HG03066 (cell line): ENCODE results near the gene OSER1.

Source experiments
- ATAC-seq: cut with Tn5 transposase; IDR thresholded peaks from one replicate; pipeline ENCODE4 v1.9.1; 2021; ENCODE audit warnings: low read depth; ENCODE audit not compliant: unreplicated experiment

OSER1 gene

DNA sequence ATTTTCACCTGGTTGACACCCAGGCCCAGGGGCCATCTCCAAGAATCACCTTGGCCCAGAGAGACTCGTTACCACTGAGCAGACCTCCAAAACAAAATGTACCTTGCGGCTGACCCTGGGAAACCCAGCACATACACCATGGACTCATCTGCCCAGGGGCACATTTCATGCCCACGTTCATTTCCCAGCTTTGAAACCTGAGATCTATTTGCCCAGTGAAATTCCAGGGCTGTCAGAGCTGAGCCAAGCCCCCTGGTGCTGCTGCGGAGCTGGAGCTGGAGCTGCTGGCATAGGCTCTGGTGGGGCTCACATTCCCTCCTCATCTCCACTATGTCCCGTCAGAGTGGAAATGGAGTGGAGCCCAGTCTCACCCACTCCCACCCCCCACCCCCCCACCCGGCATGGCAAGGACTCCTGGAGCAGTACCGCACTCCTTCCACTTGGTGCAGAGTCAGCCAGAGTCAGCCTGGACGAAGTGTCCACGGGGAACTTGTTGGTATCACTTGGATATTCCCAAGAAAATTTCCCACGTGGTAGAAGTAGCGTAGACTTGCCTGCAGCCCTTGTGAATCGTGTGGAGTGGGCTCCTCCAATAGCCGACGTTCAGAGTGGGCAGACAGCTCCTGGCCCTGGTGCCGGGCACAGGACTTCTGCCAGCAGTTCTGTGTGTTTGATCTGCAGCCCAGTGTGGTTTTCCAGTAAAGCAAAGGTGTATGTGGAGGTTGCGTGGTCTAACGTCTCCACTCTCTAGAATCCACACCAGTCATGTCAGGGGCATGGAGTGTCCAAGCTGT lies 18.1 kb upstream of the OSER1 start:
- no peak for ATAC-seq

DNA sequence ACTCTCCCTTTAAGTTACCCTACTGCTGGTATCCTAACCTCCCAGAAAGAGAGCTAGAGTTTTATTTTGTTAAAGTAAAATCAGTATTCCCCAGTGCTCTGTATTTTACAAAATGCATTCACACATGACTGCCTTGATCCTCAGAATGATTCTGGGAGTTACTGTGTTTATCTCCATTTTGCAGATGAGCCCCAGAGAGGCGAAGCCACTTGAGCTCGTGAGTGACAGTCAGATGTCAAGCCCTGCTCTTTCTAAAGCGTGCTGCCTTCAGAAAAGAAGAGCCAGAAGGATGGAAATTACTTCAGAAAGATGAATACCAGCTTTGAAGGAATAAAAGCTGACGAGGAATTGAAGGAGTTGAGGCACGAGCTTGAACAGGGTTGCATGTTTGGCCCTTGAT lies 14.1 kb upstream of the OSER1 start:
- ATAC-seq: no peak

- no peak for ATAC-seq
These were observed 13.2 kb upstream of the OSER1 start for GRCh38 chr20:44223721-44224120.

DNA sequence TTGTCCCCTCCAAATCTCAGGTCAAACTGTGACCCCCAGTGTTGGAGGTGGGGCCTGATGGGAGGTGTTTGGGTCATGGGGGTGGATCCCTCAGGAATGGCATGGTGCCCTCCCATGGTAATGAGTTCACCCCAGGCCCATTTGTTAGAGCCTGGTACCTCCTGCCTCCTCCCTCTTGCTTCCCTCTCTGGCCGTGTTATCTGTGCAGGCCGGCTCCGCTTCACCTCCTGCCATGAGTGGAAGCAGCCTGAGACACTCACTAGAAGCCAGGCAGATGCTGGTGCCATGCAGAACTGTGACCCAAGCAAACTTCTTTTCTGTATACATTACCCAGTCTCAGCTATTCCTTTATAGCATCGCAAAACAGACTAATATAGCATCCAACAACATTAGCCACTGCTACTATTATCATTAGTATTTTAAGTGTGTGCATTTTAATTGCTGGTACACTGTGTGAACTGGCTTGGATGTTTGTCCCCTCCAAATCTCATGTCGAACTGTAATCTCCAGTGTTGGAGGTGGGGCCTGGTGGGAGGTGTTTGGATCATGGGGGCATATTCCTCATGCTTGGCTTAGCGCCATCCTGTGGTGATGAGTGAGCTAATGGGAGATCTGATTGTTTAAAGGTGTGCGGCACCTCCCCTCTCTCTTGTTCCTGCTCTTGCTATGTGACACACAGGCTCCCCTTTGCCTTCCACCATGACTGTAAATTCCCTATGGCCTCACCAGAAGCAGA lies 12.2 kb upstream of the OSER1 start:
- no peak for ATAC-seq

GRCh38 chr20:44222027-44222426 lies 11.5 kb upstream of the OSER1 start:
- no peak for ATAC-seq

GRCh38 chr20:44221368-44221954 lies 10.9 kb upstream of the OSER1 start:
- ATAC-seq: no peak

DNA sequence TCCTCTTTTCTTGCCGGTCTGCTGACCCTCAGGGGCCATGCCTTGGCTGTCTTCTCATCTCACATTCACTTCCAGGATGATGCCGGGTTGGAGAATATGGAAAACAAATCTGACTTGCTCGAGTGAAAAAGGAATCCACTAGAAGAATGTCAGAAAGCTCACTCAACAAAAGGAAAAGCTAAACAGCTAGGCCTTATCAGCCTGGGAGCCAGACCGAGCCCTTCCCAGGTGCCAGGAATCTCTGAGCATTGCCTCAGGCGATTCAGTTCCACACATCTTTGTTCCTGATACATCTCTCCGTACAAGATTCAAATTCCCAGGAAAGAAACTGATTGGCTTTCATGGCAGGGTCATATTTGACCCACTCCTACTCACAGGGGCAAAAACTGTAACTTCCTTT lies 9.2 kb upstream of the OSER1 start:
- no peak for ATAC-seq

DNA sequence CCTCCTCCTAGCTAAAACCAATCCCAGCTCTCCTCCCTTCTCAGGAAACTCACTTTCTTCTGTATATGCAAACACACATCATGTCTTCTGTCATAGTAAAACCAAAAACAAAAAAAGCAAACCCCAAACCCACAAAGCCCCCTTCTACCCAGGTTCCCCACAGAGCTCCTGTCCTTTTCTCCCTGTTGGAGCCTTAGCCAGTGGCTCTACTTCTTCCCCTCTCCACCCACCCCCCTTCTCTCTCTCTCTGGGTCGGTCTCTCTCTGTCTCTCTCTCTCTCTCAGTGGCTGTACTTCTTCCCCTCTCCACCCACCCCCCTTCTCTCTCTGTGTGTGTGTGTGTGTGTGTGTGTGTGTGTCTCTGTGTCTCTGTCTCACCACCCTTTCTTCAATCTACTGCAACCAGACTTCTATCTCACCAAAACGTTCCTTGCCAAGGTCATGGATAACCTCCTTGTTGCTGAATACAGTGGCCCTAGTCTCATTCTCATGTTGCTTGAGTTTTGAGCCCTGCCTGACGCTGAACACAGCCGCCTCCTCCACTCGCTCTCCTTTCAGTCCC lies 8.7 kb upstream of the OSER1 start:
- ATAC-seq: no peak

DNA sequence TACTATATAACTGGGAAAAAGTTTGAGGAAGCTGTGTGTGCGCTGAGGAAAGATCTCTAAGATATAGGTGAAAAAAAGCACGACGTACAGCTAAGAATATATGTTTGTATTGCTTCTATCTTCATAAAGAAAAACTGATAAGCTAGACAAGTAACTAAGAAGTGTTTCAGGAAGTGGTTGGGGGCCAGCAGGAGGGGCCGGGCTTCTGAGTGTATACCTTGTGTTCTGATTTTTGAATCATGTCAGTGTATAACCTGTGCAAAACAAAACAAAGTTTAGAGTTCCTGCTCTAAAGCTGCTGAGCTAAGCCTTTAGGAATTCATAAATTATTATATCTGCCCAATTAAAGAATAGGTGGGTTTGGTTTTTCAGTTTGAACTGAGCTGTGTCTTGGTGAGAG lies 7.9 kb upstream of the OSER1 start:
- ATAC-seq: no peak

GRCh38 chr20:44217342-44218092 lies 6.9 kb upstream of the OSER1 start:
- ATAC-seq: no peak

- no peak for ATAC-seq
These were observed 4.6 kb upstream of the OSER1 start for GRCh38 chr20:44215125-44215524.

GRCh38 chr20:44212792-44213191 lies 2.2 kb upstream of the OSER1 start:
- ATAC-seq: no peak

GRCh38 chr20:44211177-44212039 lies 837 bp upstream of the OSER1 start:
- ATAC-seq: peak; percentile 6

- ATAC-seq: no peak
These were observed 725 bp downstream of the OSER1 start for GRCh38 chr20:44209686-44210405.

DNA sequence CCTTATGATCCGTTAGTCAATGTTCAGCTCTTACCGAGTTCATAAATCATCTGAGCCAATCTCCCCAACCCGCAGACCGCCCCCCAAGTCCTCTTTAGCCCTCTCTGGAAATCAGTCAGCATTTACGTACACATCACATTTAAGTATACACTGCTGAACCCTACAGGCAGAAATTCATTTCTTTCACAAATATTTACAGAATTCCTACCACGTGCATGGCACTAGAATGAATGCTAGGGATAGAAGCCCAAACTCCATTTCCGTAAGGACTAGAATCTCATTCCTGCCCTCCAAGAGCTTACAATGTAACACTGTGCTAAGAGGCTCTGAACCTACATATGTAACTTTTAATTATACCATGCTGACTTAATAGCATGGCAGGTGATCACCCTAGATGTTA lies 1.8 kb downstream of the OSER1 start:
- no peak for ATAC-seq

DNA sequence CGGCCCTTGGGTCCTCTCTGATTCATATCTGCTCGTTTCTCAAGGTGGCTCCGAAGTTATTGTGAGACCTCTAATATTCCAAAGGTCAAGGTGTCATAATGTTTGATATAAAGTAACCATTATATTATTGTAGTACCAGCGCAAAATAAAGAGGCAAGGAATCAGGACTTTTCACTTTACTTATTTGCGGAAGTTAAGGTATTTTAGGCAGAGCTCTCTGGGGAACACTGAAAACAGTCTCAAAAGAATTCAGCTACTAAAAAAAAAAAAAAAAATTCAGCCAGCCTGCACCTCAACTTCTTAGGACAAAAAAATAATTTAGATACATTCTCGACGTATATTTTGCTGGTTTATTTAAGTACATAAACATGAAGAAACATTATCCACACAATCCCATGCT lies 2.4 kb downstream of the OSER1 start:
- no peak for ATAC-seq

DNA sequence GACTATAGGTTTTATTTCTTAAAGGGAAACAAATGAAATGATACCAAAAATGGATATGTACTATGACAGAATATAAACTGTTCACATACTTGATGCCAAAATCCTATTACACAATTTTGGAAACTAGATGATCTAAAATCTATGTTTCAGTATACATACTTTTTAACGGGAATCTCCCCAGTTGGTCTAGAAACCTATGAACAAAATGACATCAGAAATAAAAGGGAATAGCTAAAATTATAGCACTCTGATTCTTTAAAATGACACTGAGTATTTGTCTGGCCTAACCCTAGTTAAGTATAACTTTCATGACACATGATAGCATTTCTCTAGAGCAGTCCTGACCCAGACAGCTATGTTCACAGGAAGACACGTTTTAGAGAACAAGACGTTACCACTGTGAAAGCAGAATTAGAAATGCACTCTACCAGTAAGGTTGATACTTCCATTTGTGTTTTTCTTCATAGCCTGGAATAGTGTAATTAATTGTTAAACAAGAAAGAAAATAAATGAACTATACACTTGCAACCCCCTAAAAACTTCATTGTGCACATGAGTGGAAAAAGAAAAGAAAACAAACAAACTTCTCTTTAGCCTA lies 3.3 kb downstream of the OSER1 start:
- ATAC-seq: no peak

GRCh38 chr20:44206132-44206531 lies 4.4 kb downstream of the OSER1 start:
- no peak for ATAC-seq

GRCh38 chr20:44204832-44205215 lies 5.7 kb downstream of the OSER1 start:
- ATAC-seq: no peak
